Stomach (tissue), 4 donors: ENCODE data around the gene DGLUCY.

Experiments
- EP300 ChIP-seq: sonication (generic); formaldehyde crosslinking; IDR thresholded peaks from one replicate; pipeline ENCODE4 v1.6.1; 2017; ENCODE audit warnings: antibody characterized with exemption
- POLR2A ChIP-seq, 4 donors: fragments of 450-650 bp; IDR thresholded peaks; one replicate each; pipeline ENCODE4 v1.6.1; 2016; ENCODE audit warnings: antibody characterized with exemption in 4 of 4, control low read depth in 2 of 4, mild to moderate bottlenecking in 1 of 4, moderate library complexity in 1 of 4
- POLR2AphosphoS5 ChIP-seq, 3 donors: sonication (generic); formaldehyde crosslinking; IDR thresholded peaks; one replicate each; pipeline ENCODE4 v1.6.1; 2016; ENCODE audit warnings: antibody characterized with exemption in 3 of 3
- TF ChIP-seq, protein P1 (sequence below), 7 experiments: fragments of 450-650 bp in 4 of 7; fragments of 200-600 bp in 3 of 7; sonication (generic) in 3 of 7; IDR thresholded peaks; one replicate each; pipeline ENCODE4 v1.5.1; 2016 to 2019; ENCODE audit warnings: antibody characterized with exemption in 7 of 7, control low read depth in 2 of 7, mild to moderate bottlenecking in 1 of 7

DNA sequence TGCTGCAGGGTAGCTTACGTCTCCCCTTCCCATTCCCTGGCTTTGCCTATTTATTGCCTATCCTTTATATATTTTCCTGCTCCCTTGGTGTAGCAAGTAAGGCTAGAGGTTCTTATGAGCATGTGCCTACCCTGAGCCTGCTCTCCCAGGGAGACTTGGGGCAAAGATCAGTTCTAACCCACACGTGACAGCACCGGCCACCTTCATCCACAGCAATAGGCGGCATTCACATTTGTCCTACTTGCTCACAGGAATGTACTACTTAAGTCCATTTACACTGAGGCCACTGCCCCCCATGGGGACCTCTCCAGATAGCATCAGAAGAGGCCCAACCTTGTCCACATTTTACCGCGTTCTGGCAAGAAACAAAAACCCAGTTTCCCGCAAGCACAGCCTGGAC is 122.0 kb downstream of the DGLUCY start:
- TF ChIP-seq, protein P1, sequence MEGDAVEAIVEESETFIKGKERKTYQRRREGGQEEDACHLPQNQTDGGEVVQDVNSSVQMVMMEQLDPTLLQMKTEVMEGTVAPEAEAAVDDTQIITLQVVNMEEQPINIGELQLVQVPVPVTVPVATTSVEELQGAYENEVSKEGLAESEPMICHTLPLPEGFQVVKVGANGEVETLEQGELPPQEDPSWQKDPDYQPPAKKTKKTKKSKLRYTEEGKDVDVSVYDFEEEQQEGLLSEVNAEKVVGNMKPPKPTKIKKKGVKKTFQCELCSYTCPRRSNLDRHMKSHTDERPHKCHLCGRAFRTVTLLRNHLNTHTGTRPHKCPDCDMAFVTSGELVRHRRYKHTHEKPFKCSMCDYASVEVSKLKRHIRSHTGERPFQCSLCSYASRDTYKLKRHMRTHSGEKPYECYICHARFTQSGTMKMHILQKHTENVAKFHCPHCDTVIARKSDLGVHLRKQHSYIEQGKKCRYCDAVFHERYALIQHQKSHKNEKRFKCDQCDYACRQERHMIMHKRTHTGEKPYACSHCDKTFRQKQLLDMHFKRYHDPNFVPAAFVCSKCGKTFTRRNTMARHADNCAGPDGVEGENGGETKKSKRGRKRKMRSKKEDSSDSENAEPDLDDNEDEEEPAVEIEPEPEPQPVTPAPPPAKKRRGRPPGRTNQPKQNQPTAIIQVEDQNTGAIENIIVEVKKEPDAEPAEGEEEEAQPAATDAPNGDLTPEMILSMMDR (IDR thresholded peaks at IDR 0.05) = no peak
- no peak for TF ChIP-seq EP300
- no peak for TF ChIP-seq POLR2A (IDR thresholded peaks at IDR 0.05)
- TF ChIP-seq POLR2AphosphoS5 (IDR thresholded peaks at IDR 0.05) = no peak
